Large intestine (tissue), 12 donors: ENCODE results near the gene TBC1D23. TPM values are rescaled to one million over a fixed set of nuclear protein-coding genes. Genes with fewer than 3 reads are reported as not detected.
A peak's percentile ranks its signal among the peaks of the same experiment; 100 is the strongest.

Experiments used
- DNase-seq, 2 donors: peaks; one replicate each; pipeline versions ENCODE4 v3.0.0 to v3.0.0-alpha.2; 2013
- H3K27ac ChIP-seq: one replicate; pipeline ENCODE4 v1.5.1; 2013; ENCODE audit warnings: low read length
- H3K27me3 ChIP-seq: 2 replicates; pipeline ENCODE4 v1.6.1; 2013; ENCODE audit warnings: low read length; ENCODE audit not compliant: control insufficient read depth, insufficient read depth
- H3K36me3 ChIP-seq: 2 replicates; pipeline ENCODE4 v1.6.1; 2013; ENCODE audit warnings: low read length; ENCODE audit not compliant: control insufficient read depth, insufficient read depth
- H3K4me1 ChIP-seq: one replicate; pipeline ENCODE4 v1.6.1; 2013; ENCODE audit warnings: low read length; ENCODE audit not compliant: control insufficient read depth, insufficient read depth
- H3K4me3 ChIP-seq: one replicate; pipeline ENCODE4 v1.5.1; 2013; ENCODE audit warnings: low read length
- H3K9me3 ChIP-seq: one replicate; pipeline ENCODE4 v1.6.1; 2013; ENCODE audit warnings: mild to moderate bottlenecking, low read depth, low read length, moderate library complexity; ENCODE audit not compliant: control insufficient read depth
- WGBS: methylation state at CpG from one replicate; pipeline ENCODE4 v1.1.5; 2013; ENCODE audit warnings: low lambda C conversion rate; ENCODE audit not compliant: insufficient coverage; 5-methylcytosine and 5-hydroxymethylcytosine counted together
- long read RNA-seq, 11 donors: transcript quantifications; one replicate each; lab custom pipeline, GENCODE V29; 2026
- polyA plus RNA-seq: library from polyadenylated mRNA; unstranded; fragments of 120-200 nt; gene quantifications from one replicate; pipeline ENCODE4 v1.2.1, GENCODE V29; 2013

The TBC1D23 gene
- 37.1 TPM for polyA plus RNA-seq
- long read RNA-seq, donor 1, partial matches to known transcripts: 0 of 1 reads
- long read RNA-seq, donor 1, other reads (novel, unspliced or antisense): 0 of 1 reads
- long read RNA-seq, donor 2, partial matches to known transcripts: 13 of 20 reads
- long read RNA-seq, donor 2, other reads (novel, unspliced or antisense): 0 of 20 reads
- long read RNA-seq, donor 3: 0 reads
- long read RNA-seq, donor 4: 0 reads
- long read RNA-seq, donor 5, partial matches to known transcripts: 0 of 3 reads
- long read RNA-seq, donor 5, other reads (novel, unspliced or antisense): 0 of 3 reads
- long read RNA-seq, donor 6, transcript TBC1D23-201 (18 exons, 3,656 nt): major isoform, 5 of 5 reads
- long read RNA-seq, donor 6, partial matches to known transcripts: 0 of 5 reads
- long read RNA-seq, donor 6, other reads (novel, unspliced or antisense): 0 of 5 reads
- long read RNA-seq, donor 7, partial matches to known transcripts: 0 of 2 reads
- long read RNA-seq, donor 7, other reads (novel, unspliced or antisense): 0 of 2 reads
- long read RNA-seq, donor 8, transcript TBC1D23-201 (18 exons, 3,656 nt): major isoform, 5 of 6 reads
- long read RNA-seq, donor 8, partial matches to known transcripts: 0 of 6 reads
- long read RNA-seq, donor 8, other reads (novel, unspliced or antisense): 0 of 6 reads
- long read RNA-seq, donor 9, partial matches to known transcripts: 0 of 1 reads
- long read RNA-seq, donor 9, other reads (novel, unspliced or antisense): 0 of 1 reads
- long read RNA-seq, donor 10, partial matches to known transcripts: 6 of 11 reads
- long read RNA-seq, donor 10, other reads (novel, unspliced or antisense): 0 of 11 reads
- long read RNA-seq, donor 11, partial matches to known transcripts: 0 of 6 reads
- long read RNA-seq, donor 11, other reads (novel, unspliced or antisense): 0 of 6 reads

DNA sequence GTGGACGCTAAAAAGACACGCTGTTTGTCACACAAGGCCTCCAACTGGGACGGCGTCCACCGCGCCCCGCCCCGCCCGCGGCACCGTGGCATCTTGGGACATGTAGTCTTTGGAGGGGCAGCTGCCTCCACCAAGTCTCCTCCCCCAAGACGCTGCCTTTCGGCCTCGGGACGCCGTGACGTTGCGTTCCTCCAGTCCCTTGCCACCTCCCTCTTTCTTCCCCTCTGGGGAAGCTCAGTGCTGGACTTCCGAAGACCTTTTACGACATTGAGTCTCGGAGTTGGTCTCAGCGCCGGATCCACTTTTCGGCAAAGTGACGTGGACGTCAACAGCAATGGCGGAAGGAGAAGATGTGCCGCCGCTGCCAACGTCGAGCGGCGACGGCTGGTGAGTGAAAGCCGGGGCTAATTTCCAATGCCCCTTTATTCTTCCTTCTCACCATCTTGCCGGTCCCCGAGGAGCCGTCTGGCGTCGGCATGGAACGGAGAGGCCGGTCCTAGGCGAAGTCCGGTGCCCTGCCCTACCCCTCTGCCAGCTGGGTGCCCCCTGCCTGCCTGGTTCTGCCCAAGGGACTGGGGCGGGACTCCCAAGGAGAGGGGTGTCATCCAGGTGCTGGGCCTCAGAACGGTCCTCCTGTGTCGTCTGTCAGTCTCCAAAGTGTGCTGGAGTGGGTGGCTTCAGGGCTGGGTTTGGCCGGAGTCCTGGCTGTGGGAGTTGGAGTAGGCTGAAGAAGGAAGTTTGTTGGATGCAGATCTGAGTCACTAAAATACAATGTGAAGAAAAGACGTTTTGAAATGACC, at the start of gene TBC1D23:
Gene TBC1D23 (plus strand): TSS at position 308 of the 800 bp plus-strand sequence. CDS start 27 bp downstream, at position 335.
- Histone ChIP-seq H3K9me3 (no peaks in the 10 kb centered on the region), H3K4me1 (peaks cover 14% of the 10 kb centered on the region), H3K27me3 (no peaks in the 10 kb centered on the region), H3K4me3 (peak within 1 kb of the TSS; percentile 94), H3K27ac (peak within 1 kb of the TSS; percentile 97), H3K36me3 (no peaks in the 10 kb centered on the region)
- peak; percentile 100 for DNase-seq
- WGBS: no CpG with 5 or more reads among the region's 49 CpGs

DNA sequence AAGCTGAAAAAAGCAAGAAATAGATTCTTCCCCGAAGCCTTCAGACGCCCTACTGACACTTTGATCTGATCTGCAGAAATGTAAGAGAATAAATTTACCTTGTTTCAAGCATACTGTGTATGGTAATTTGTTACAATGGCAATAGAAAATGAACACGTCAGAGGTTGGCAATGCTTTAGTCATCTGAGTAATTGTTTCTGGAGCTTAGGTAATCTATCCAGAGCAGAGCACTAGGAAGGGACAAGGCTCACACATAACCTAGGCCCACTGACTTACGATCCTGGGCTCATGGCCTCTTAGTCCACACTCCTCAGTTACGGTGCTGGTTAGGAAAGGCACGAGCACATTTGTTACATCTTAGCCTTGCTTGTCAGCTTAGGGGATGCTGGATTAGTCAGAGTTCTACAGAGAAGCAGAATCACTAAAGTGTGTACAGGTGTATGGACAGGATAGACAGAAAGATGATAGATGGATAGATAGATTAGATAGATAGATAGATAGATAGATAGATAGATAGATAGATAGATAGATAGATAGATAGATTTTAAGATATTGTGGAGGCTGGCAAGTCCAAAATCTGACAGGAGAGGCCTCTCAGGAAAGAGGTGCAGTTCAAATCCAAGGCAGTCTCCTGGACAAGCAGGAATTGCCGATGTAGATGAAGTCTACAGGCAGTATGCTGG, 46.8 kb upstream of the TBC1D23 start:
- H3K27me3 ChIP-seq: no peaks in the 10 kb centered on the region
- H3K9me3 ChIP-seq: no peaks in the 10 kb centered on the region
- H3K4me3 ChIP-seq: no peak overlapping the region
- no peak for DNase-seq
- WGBS: no CpG with 5 or more reads among the region's 7 CpGs
- peaks cover 11% of the 10 kb centered on the region for H3K4me1 ChIP-seq
- H3K27ac ChIP-seq: no peak overlapping the region
- no peaks in the 10 kb centered on the region for H3K36me3 ChIP-seq

DNA sequence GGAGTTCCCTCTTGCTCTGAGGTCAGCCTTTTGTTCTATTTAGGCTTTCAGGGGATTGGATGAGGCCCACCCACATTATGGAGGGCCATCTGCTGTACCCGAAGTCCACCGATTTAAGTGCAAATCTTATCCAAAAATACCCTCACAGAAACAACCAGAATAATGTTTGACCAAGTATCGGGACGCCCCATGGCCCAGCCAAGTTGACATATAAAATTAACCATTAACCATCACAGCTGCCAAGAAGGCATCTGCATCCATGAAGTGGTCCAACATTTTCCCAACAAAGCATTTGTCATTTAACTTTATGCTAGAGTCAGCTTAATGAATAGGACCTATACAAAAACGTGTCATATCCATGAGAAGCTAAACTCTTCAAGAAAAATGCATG, 46.2 kb upstream of the TBC1D23 start:
- H3K36me3 ChIP-seq: no peaks in the 10 kb centered on the region
- no peaks in the 10 kb centered on the region for H3K27me3 ChIP-seq
- no peaks in the 10 kb centered on the region for H3K9me3 ChIP-seq
- no peak for DNase-seq
- H3K27ac ChIP-seq: no peak overlapping the region
- H3K4me1 ChIP-seq: peaks cover 11% of the 10 kb centered on the region
- no peak overlapping the region for H3K4me3 ChIP-seq
- WGBS: 88% methylated on average over 1 of the region's 5 CpGs

DNA sequence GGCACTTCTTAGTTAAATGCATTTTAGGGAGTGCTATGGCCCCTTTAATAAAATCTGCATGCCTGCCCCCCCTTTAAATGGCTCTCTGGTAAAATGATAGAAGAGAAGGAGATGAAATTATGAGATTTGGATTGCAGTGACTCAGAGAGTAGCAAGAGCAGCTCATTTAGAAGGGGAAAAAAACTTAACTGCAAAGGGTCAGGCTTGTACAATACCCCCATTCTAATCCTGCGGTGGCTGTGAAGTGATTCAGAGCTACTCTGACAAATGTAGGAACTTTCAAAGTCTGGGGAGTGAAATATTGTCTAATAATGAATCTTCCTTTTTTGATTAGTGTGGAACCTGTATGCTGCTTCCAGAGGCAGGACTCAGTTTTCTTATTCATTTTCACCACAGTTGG, 44.1 kb upstream of the TBC1D23 start:
- no peaks in the 10 kb centered on the region for H3K4me1 ChIP-seq
- H3K36me3 ChIP-seq: no peaks in the 10 kb centered on the region
- WGBS: no CpG with 5 or more reads among the region's 1 CpG
- no peaks in the 10 kb centered on the region for H3K27me3 ChIP-seq
- DNase-seq: no peak
- no peak overlapping the region for H3K27ac ChIP-seq
- H3K4me3 ChIP-seq: no peak overlapping the region
- peaks cover 2% of the 10 kb centered on the region for H3K9me3 ChIP-seq

DNA sequence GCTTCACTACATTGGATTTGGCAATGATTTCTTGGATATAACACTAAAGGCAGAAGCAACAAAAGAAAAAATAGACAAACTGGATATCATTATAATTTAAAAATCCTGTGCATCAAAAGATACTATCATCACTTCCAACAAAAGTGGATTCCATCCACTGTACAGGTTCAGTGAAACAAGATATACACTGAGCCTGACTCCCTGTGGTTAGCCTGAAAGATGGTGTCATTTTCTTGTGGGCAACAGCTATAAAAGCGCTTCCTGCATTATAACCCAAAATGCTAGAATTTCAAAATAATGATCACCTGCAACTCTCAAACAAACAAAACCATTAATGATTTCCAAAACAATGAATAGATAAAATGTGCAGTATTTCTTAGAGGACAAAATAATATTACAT, 39.6 kb upstream of the TBC1D23 start:
- Histone ChIP-seq H3K4me1 (no peaks in the 10 kb centered on the region), H3K27me3 (no peaks in the 10 kb centered on the region), H3K27ac (no peak overlapping the region), H3K9me3 (peaks cover 6% of the 10 kb centered on the region), H3K36me3 (no peaks in the 10 kb centered on the region), H3K4me3 (no peak overlapping the region)
- DNase-seq: no peak
- WGBS: no CpG with 5 or more reads among the region's 1 CpG

DNA sequence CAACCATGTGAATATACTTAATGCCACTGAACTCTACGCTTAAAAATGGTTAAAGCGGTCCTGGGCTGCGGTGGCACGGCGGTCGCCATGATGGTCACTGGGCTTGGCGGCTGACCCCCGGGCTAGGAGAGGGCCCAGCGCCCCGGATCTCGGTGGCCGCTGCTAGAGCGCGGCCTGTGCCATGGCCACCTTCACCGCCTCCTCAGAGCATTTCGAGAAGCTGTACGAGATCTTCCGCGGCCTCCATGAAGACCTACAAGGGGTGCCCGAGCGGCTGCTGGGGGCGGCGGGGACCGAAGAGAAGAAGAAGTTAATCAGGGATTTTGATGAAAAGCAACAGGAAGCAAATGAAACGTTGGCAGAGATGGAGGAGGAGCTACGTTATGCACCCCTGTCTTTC, 35.6 kb upstream of the TBC1D23 start:
- DNase-seq: no peak
- no CpG with 5 or more reads among the region's 26 CpGs for WGBS

DNA sequence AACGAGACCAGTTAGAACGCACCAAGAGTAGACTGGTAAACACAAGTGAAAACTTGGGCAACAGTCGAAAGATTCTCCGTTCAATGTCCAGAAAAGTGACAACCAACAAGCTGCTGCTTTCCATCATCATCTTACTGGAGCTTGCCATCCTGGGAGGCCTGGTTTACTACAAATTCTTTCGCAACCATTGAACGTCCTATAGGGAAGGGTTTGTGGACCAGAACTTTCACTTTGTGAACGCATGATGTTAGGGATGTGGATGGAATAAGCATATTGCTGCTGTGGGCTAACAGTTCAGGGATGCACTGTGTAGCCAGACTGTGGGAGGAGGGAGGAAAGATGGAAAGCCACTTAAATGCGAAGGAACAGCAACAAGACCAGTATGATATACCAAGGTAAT, 34.9 kb upstream of the TBC1D23 start:
- no peak overlapping the region for H3K27ac ChIP-seq
- H3K4me3 ChIP-seq: no peak overlapping the region
- no peak for DNase-seq
- no peaks in the 10 kb centered on the region for H3K36me3 ChIP-seq
- H3K9me3 ChIP-seq: peaks cover 4% of the 10 kb centered on the region
- H3K27me3 ChIP-seq: no peaks in the 10 kb centered on the region
- WGBS: 97% methylated on average over 6 of the region's 8 CpGs
- no peaks in the 10 kb centered on the region for H3K4me1 ChIP-seq

More for the DNA sequence above, 35.6 kb upstream of the TBC1D23 start:
- Histone ChIP-seq H3K4me3 (no peak overlapping the region), H3K4me1 (no peaks in the 10 kb centered on the region), H3K27me3 (no peaks in the 10 kb centered on the region), H3K36me3 (no peaks in the 10 kb centered on the region), H3K27ac (no peak overlapping the region), H3K9me3 (peaks cover 6% of the 10 kb centered on the region)

DNA sequence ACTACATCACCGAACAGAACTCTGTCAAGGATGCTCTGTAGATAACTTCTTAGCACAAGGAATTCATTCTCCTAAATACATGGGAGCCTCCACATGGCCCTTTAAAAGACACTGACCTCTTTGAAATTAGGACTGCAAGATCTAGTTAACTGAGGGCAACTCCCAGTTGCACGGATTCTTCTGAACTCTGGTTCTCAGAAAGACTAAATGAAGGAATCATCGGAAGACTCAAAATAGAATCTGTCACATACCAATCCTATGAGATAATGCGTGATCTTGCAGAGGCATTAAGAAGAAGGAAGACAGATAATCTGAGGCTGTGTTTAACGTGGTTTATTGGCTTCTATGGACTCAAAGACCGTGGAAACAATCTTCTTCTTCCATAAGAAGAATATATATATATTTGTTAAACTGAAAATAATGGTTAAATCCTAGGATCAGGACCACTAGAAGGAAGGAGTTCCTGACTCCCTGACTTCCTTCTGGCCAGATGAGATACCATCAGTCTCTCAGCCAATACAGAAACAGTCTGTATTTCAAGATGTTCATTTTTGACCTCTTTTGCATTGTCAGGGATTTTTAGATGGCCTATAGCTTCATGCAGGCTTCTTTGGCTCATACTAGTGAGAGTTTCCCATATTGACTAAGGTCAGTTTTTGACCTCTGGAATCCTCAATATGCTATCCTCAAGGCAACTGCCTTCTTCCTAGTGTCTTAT, 33.9 kb upstream of the TBC1D23 start:
- Histone ChIP-seq H3K27me3 (no peaks in the 10 kb centered on the region), H3K27ac (no peak overlapping the region), H3K9me3 (peaks cover 4% of the 10 kb centered on the region), H3K36me3 (no peaks in the 10 kb centered on the region), H3K4me1 (no peaks in the 10 kb centered on the region), H3K4me3 (no peak overlapping the region)
- DNase-seq: peak in 1 of 2 donors; percentile 17
- 58% methylated on average over 3 of the region's 6 CpGs for WGBS

DNA sequence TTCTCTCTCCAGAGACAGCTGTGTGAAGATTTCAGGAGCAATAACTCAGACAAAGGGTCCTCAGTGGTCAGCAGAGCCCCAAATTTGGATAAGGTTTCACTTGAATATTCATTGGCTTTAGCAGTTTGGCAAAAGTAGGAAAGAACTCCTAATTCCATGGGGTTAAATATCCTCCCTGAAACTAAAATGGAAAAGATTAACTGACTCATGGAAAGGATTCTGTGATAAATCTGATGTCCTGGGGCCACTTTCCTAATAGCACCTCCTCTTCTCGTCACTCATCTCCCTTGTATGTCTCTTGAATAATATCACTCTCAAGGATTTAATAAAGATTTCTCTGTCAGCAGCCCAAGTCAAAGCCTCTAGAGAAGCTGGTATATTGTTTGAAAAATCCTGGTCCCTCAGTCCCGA, 33.3 kb upstream of the TBC1D23 start:
- no CpG with 5 or more reads among the region's 2 CpGs for whole genome bisulfite sequencing
- H3K27ac ChIP-seq: no peak overlapping the region

More for the DNA sequence above, 33.3 kb upstream of the TBC1D23 start:
- no peaks in the 10 kb centered on the region for H3K4me1 ChIP-seq
- no peak for DNase-seq
- no peak overlapping the region for H3K4me3 ChIP-seq
- no peaks in the 10 kb centered on the region for H3K36me3 ChIP-seq
- H3K9me3 ChIP-seq: peaks cover 4% of the 10 kb centered on the region
- no peaks in the 10 kb centered on the region for H3K27me3 ChIP-seq
